BJ (cell line): ENCODE measurements around the gene ACP7. TPM values are rescaled to one million over a fixed set of nuclear protein-coding genes. Genes with fewer than 3 reads are reported as not detected.

Experiments used
- CTCF ChIA-PET: fragments of 350-600 bp; formaldehyde crosslinking; extraction: SDS; loops from one replicate; lab custom pipeline; 2021; ENCODE audit warnings: antibody characterized with exemption, inconsistent platforms; lab: Yijun Ruan, JAX
- POLR2A ChIA-PET: fragments of 300-600 bp; sonication (Branson Sonifier 250); formaldehyde crosslinking; extraction: SDS; loops from one replicate; lab custom pipeline; 2021; ENCODE audit warnings: antibody characterized with exemption; lab: Charles Lee
- DNase-seq: peaks from one replicate; pipeline ENCODE4 v3.0.0-alpha.2; 2011; ENCODE audit warnings: low read depth
- H3K27me3 ChIP-seq: 2 replicates; pipeline ENCODE4 v1.6.0; 2011; ENCODE audit warnings: low read length; ENCODE audit not compliant: control insufficient read depth, insufficient read depth
- H3K36me3 ChIP-seq: 2 replicates; pipeline ENCODE4 v1.5.1; 2011; ENCODE audit warnings: low read length; ENCODE audit not compliant: control insufficient read depth, insufficient read depth
- H3K4me3 ChIP-seq: 2 replicates; pipeline ENCODE4 v1.5.1; 2011; ENCODE audit warnings: low read depth, mild to moderate bottlenecking, control low read depth, low read length
- polyA plus RNA-seq: library from polyadenylated mRNA; depleted of rRNA; stranded (reverse); fragments of >200 nt; gene quantifications from 2 replicates; pipeline ENCODE4 v1.2.3, GENCODE V29; 2011
- TF ChIP-seq, protein P1 (sequence below): IDR thresholded peaks from 2 replicates; pipeline ENCODE4 v1.5.1; 2011; ENCODE audit warnings: low read depth, mild to moderate bottlenecking, control low read depth, inconsistent platforms, low read length, moderate library complexity; ENCODE audit not compliant: insufficient read depth

ACP7 gene
- polyA plus RNA-seq, 1 experiment = not detected

DNA sequence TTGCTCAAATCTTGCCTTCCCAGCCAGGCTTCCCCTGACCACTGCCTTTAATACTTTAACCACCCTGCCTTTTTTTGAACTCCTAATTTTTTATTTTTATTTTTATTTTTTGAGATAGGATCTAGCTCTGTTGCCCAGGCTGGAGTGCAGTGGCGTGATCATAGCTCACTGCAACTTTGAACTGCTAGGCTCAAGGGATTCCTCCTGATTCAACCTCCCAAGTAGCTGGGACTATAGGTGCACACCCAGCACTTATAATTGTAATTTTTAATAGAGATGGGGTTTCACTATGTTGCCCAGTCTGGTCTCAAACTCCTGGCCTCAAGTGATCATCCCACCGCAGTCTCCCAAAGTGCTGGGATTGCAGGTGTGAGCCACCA lies 30.1 kb upstream of the ACP7 start:
- H3K27me3 ChIP-seq = no peaks in the 10 kb centered on the region
- TF ChIP-seq, protein P1, sequence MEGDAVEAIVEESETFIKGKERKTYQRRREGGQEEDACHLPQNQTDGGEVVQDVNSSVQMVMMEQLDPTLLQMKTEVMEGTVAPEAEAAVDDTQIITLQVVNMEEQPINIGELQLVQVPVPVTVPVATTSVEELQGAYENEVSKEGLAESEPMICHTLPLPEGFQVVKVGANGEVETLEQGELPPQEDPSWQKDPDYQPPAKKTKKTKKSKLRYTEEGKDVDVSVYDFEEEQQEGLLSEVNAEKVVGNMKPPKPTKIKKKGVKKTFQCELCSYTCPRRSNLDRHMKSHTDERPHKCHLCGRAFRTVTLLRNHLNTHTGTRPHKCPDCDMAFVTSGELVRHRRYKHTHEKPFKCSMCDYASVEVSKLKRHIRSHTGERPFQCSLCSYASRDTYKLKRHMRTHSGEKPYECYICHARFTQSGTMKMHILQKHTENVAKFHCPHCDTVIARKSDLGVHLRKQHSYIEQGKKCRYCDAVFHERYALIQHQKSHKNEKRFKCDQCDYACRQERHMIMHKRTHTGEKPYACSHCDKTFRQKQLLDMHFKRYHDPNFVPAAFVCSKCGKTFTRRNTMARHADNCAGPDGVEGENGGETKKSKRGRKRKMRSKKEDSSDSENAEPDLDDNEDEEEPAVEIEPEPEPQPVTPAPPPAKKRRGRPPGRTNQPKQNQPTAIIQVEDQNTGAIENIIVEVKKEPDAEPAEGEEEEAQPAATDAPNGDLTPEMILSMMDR = no peak
- no peak for DNase-seq
- H3K36me3 ChIP-seq = no peaks in the 10 kb centered on the region
- no peak overlapping the region for H3K4me3 ChIP-seq
- POLR2A ChIA-PET = no interaction called here
- CTCF ChIA-PET = interaction anchor here (1.1 to 4.0 kb wide), 3 partner anchors 12 to 41 kb away, joined by 4 to 28 read pairs (median 5); no protein-coding TSS in a partner anchor

DNA sequence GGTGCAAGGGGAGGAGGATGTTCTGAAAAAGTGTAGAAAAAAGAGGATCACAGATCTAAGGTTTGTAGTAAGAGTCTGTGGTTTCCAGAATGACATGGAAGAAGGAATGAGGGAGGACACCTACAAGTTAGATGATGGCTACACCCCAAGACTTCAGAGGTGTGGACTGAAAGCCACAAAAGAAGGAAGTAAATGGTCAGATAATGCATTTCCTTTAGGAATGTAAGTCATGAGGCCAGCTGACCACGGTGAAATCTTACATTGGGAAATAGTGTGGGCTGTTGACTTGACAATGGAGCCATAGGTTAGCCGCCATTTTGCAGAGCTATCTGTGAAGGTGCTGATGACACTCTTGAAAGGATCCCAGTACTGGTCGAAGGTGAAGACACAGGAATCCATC lies 26.6 kb upstream of the ACP7 start:
- DNase-seq = no peak
- Histone ChIP-seq H3K4me3 (no peak overlapping the region), H3K27me3 (no peaks in the 10 kb centered on the region), H3K36me3 (no peaks in the 10 kb centered on the region)
- POLR2A ChIA-PET = no interaction called here
- CTCF ChIA-PET = interaction anchor here (0.8 kb wide), 1 partner anchor 12 kb away, joined by 5 read pairs; no protein-coding TSS in a partner anchor
- TF ChIP-seq, protein P1 = no peak

DNA sequence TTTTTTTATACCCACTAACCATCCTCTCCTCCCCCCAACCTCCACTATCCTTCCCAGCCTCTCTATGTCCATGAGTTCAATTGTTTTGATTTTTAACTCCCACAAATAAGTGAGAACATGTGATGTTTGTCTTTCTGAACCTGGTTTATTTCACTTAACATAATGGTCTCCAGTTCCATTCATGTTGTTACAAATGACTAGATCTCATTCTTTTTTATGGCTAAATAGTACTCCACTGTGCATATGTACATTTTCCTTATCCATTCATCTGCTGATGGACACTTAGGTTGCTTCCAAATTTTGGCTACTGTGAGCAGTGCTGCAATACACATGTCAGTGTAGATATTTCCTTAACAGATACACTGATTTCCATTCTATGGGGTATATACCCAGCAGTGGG lies 24.9 kb upstream of the ACP7 start:
- CTCF ChIA-PET = no interaction called here
- TF ChIP-seq, protein P1 = no peak
- Histone ChIP-seq H3K27me3 (no peaks in the 10 kb centered on the region), H3K4me3 (no peak overlapping the region), H3K36me3 (no peaks in the 10 kb centered on the region)
- POLR2A ChIA-PET = no interaction called here
- DNase-seq = no peak

DNA sequence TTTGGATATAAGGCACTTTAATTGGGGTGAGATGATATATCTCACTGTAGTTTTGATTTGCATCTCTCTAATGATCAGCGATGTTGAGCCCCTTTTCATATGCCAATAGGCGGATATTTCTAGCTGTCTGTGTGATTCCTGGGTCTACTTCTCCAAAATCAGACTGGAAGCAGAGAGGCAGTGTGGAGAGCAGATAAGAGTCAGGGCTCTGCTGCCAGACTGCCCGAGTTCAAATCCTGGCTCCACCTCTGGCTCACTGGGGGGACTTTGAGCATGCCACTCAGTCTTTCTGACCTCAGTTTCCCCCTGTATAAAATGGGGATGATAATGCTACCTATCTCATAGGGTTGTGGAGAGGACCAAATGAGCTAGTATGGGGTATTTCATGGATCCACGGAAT lies 24.0 kb upstream of the ACP7 start:
- TF ChIP-seq, protein P1 = no peak
- Histone ChIP-seq H3K27me3 (no peaks in the 10 kb centered on the region), H3K36me3 (no peaks in the 10 kb centered on the region), H3K4me3 (no peak overlapping the region)
- ChIA-PET POLR2A (no interaction called here), CTCF (interaction anchor here (1.1 to 3.7 kb wide), 2 partner anchors 8 to 15 kb away, joined by 3 to 20 read pairs; no protein-coding TSS in a partner anchor)
- no peak for DNase-seq

DNA sequence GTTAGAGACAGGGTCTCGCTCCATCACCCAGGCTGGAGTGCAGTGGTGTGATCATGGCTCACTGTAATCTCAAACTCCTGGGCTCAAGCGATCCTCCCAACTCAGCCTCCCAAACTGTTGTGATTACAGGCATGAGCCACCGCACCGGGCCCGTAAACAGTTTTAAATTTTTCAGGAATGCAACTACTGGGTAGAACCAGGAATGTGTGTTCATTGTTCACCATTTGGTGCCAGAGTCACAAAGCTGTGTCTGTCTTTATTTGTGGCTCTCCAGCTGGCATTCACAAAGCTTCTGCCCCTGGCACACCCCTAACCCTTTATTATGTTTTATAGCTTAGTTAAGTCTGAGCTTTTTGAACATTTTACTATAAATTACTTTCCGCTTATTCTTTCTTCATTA lies 19.8 kb upstream of the ACP7 start:
- ChIA-PET CTCF (interaction anchor here (0.6 to 1.0 kb wide), 2 partner anchors 29 to 46 kb away, joined by 3 read pairs; no protein-coding TSS in a partner anchor), POLR2A (no interaction called here)
- DNase-seq = no peak
- Histone ChIP-seq H3K27me3 (no peaks in the 10 kb centered on the region), H3K36me3 (no peaks in the 10 kb centered on the region), H3K4me3 (no peak overlapping the region)
- TF ChIP-seq, protein P1 = no peak
